PC-3 (cell line): ENCODE measurements around the gene SRPK3.

Experiments used
- EZH2 ChIP-seq: fragments of 300-600 bp; sonication (generic); IDR thresholded peaks from one replicate; pipeline ENCODE4 v1.6.1; 2017; ENCODE audit warnings: antibody characterized with exemption, mild to moderate bottlenecking, low read length; ENCODE audit not compliant: unreplicated experiment
- EZH2phosphoT487 ChIP-seq: fragments of 300-600 bp; sonication (generic); IDR thresholded peaks from 2 replicates; pipeline ENCODE4 v1.6.1; 2018; ENCODE audit warnings: mild to moderate bottlenecking, antibody characterized with exemption, low read length, borderline replicate concordance
- TF ChIP-seq, protein P1 (sequence below): fragments of 300-600 bp; sonication (generic); conservative IDR thresholded peaks from 2 replicates; pipeline ENCODE4 v1.5.1; 2017; ENCODE audit warnings: antibody characterized with exemption, low read depth, mild to moderate bottlenecking, low read length

DNA sequence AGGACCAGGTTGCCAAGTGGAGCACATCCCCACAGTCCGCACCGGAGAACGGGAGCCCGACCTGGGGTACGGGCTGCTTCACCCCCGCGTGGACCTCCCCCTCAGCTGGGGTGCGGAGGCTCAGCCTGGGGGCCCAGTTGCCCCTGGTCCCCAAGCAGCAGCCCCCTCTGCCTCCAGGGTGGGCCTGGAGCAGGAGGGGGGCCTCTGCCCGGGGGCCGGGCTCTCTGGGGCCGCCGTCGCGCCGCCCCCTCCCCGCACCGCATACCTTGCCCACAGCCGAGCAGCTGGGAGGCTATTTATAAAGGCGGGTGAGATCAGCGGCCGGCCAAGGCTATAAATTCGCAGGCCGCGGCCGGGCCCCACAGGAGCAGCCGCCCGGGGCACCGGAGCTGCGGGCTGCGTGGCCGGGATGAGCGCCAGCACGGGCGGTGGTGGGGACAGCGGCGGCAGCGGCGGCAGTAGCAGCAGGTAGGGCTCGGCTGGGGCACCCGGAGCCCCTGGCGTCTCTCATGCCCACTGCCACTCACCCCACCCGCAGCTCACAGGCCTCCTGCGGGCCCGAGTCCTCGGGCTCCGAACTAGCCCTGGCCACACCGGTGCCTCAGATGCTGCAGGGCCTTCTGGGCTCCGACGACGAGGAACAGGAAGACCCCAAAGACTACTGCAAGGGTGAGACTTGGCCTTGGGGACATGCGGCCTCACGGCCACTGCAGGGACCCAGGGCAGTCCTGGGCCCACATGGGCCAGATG, at the start of gene SRPK3:
- TF ChIP-seq, protein P1, sequence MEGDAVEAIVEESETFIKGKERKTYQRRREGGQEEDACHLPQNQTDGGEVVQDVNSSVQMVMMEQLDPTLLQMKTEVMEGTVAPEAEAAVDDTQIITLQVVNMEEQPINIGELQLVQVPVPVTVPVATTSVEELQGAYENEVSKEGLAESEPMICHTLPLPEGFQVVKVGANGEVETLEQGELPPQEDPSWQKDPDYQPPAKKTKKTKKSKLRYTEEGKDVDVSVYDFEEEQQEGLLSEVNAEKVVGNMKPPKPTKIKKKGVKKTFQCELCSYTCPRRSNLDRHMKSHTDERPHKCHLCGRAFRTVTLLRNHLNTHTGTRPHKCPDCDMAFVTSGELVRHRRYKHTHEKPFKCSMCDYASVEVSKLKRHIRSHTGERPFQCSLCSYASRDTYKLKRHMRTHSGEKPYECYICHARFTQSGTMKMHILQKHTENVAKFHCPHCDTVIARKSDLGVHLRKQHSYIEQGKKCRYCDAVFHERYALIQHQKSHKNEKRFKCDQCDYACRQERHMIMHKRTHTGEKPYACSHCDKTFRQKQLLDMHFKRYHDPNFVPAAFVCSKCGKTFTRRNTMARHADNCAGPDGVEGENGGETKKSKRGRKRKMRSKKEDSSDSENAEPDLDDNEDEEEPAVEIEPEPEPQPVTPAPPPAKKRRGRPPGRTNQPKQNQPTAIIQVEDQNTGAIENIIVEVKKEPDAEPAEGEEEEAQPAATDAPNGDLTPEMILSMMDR, result no peak
- TF ChIP-seq EZH2, result no peak
- TF ChIP-seq EZH2phosphoT487, result no peak
